ENCODE data around the gene PRKAR1B.
"Not testable (repeated sequence)": the region's sequence is repeated elsewhere in the genome, so short reads cannot be mapped to it uniquely, and the experiment has no call there.

PRKAR1B gene

DNA sequence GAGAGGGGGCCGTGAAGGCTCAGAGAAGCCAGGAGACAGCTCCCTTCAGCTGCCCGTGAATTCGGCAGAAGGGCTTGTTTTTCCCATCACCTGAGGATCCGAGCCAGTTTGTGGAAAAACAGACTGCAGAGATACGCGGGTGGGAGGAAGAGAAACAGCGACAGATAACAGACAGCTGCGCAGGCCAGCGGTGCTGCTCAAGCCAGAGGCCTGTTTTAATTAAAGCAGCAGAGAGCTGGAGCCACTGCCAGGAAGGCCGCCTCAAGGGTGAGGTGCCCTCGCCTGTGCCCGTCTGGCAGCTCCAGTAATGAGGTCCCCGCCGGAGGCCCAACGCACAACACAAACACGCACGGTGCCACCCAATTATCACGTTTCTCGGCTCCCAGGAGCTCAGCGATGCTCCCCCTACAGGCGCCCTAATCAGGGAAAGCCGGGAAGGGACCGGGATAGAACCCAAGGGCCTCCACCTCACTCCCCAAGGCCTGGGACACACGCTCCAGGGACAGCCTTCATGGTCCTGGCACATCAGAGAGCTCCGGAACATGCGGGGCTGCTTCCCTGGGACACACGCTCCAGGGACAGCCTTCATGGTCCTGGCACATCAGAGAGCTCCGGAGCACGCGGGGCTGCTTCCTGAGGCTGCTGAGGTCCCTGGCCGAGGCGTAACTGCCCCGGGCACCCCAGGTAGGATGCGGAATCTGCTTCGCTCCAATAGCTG lies 61.2 kb downstream of the PRKAR1B start:
- DNase-seq = no peak

DNA sequence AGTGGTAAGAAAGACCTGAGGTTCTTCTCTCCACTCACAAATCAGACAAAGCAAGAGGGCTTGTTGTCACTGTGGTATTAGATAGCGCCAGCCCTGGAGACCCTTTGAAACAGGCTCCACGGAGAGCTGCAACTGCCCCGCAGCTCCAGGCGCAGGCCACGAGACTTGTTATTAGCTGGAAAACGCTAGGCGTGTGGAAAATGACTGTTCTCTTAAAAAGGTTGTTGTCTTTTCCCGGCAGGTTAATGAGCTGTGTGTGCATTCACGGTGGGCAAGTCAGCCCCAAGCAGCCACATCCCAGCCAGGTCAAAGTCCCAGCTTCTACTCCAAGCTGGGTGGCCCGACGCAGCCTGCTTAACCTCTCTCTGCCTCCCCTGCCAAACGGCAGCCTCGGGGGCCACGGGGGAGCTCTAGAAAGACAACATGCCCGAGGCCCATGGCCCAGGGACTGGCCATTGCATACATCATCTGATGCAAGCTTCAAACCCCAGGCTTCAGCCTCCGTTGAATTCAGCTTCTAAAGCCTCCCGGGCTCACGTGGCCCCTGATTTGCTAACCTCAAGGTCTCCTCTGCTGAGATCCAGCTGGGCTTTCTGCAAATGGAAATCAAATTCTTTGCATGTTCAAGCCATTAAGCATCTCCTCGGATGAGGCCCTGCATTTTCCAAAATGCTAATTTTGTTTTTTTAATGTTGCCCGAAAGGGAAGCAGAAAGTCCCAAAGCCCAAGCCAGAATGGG lies 61.9 kb downstream of the PRKAR1B start:
- DNase-seq = no peak

DNA sequence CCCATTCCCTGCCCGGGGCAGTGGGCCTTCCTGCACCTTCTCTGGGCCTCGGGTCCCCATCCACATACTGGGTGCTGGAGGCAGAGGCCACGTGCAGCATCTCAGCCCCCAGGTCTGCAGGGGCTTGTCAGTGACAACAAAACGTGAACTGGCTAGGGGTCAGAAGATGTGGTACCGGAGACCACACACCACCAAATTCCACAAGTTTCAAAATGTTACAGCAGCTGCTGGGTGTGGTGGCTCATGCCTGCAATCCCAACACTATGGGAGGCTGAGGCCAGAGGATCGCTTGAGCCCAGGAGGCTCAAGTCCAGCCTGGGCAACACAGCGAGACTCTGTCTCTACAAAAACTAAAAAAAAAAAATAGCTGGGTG lies 62.7 kb downstream of the PRKAR1B start:
- no peak for DNase-seq

DNA sequence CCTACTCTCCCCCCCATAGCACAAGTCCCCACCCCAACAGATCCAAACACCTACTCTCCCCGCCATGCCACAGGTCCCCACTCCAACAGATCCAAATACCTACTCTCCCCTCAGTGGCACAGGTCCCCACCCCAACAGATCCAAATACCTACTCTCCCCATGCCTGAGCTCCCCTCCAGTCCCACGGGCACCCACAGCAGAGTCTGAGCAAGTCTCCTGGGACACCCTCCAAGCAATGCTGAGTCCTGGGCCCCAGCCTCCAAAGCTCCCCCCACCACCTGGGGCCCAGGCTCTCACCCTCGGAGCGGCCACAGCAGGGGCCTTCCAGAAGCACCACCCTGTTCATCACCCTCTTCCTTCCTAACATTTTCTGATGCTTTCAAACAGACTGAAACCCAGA lies 64.5 kb downstream of the PRKAR1B start:
- no peak for DNase-seq

DNA sequence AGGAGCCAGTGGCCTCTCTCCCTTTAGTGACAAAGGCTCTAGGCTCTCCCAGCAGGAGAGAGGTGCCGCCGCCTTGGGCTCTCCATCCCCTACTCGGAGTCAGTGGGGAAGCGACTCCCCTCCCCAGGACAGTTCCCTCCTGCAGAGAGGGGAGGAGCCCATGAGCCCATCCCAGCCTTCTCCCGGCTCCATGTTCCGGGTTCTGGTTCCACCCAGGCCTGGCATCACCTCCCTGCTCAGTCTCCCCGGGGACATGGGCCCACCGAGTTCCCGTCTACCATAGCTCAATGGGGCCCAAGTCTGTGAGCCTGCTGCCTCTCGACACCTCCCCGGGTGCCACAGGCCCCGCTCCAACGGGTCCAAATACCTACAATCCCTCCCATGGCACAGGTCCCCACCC lies 67.1 kb downstream of the PRKAR1B start:
- no peak for DNase-seq

DNA sequence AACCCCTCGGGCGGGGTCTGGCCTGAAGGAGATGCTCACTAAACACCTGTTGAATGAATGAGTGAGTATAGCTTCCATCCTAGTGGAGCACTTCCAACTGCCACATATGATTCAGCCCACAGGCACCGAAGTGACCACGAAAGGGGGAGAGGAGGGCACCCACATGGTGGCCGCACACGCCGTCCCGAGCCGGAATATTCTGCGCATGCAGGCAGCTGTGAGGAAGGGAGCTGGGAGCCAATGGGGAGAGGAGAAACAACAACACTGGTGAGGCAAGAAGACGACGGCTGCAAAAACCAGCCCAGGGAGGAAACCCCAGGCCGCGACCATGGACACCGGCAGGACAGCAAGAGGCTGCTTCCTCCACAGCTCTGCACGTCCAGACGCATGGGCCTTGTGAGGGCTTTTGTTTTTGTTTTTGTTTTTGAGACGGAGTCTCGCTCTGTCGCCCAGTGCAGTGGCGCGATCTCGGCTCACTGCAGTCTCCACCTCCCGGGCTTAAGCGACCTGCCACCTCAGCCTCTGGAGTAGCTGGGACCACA lies 67.7 kb downstream of the PRKAR1B start:
- no peak for DNase-seq

DNA sequence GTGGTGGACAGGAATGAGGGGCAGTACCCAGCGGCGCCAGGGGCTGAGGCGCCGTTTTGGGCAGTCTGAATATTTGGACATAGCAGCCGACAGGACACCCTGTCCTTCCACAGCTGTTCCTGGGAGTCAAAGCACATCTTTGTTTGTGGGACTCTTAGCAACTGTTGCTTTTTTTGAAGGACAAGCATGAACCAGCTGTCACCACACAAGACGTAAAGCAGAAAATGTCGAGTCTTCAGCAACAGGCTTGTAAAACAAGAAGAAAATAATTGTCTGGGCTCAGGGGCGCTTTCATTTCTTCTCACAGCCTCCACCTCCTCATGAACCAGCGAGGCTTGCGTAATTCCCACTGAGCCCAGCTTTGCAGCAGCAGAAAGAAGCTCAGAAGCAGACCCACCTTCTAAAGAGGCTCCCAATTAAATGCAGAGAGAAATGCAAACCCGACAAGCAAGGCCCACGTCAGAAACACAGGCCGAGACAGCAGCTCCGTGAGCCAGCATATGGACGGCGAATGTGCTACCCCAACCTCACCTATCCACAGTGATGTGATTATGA lies 69.4 kb downstream of the PRKAR1B start:
- no peak for DNase-seq

DNA sequence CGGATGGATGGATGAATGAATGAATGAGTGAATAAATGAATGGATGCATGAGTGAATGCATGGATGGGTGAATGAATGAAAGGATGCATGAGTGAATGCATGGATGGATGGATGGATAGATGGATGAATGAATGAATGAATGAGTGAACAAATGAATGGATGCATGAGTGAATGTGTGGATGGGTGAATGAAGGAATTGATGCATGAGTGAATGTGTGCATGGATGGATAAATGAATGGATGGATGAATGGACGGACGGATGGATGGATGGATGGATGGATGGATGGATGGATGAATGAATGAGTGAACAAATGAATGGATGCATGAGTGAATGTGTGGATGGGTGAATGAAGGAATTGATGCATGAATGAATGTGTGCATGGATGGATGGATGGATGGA lies 70.1 kb downstream of the PRKAR1B start:
- not testable (repeated sequence) for DNase-seq

DNA sequence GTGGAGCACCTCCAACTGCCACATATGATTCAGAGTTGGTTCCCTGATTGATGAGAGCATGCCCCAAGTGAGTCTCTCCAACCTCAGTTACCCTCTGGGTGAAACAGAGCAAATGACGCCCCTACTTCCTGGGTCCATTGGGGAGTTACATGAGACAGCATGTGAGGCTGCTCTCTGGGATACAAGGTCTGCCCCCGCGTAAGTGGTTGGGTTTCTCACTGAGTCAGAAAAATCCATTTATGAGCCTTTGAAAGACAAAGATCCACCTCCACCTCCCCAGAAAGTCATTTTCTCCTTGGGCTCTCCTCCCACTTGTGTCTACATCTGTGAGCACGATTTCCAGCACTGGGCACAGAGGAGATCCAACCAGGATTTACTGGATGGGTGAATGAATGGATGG lies 71.3 kb downstream of the PRKAR1B start:
- no peak for DNase-seq

DNA sequence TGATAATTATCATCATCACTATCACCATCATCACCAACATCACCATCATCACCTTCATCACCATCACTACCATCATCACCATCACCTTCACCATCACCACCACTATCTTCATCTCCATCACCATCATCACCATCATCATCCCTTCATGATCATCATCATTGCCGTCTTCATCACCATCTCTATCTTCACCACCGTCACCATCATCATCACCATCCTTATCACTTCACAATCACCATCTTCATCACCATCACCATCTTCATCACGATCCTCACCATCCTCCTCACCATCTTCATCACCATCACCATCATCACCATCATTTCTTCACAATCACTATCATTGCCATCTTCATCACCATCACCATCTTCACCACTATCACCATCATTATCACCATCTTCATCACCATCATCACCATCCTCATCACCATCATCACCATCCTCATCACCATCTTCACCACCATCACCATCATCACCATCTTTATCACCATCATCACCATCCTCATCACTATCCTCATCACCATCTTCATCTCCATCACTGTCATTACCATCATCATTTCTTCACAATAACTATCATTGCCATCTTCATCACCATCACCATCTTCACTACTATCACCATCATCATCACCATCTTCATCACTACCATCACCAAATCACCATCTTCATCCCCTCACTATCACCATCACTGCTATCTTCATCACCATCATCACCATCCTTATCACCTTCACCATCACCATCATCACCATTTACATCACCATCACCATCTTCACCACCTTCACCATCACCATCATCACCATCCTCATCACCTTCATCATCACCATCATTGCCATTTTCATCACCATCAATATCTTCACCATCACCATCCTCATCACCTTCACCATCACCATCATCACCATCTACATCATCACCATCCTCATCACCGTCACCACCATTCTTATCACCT lies 73.0 kb downstream of the PRKAR1B start:
- no peak for DNase-seq

DNA sequence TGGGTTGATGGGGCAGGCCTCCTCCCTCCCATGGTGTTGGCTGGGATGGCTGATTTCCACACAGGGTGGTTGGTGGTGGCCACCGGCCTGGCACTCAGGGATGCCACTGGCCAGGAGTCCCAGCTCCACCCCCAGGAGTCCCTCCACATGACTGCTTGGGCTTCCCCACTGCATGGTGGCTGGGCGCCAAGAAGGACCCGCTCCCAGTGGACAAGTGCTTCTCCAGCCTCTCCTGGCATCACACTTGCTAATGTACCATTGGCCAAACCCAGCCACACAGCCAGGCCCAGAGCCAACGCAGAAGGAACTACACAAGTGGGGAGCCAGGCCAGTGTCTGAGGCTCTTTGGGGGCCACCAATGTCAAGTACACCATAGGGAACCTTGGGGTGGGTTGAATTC lies 74.2 kb downstream of the PRKAR1B start:
- DNase-seq = no peak

DNA sequence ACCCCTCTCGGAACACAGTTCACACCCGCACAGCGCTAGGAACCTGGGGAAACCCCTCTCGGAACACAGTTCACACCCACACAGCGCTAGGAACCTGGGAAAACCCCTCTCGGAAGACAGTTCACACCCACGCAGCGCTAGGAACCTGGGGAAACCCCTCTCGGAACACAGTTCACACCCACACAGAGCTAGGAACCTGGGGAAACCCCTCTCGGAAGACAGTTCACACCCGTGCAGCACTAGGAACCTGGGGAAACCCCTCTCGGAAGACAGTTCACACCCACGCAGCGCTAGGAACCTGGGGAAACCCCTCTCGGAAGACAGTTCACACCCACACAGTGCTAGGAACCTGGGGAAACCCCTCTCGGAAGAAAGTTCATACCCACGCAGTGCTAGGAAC lies 74.9 kb downstream of the PRKAR1B start:
- DNase-seq = not testable (repeated sequence)

DNA sequence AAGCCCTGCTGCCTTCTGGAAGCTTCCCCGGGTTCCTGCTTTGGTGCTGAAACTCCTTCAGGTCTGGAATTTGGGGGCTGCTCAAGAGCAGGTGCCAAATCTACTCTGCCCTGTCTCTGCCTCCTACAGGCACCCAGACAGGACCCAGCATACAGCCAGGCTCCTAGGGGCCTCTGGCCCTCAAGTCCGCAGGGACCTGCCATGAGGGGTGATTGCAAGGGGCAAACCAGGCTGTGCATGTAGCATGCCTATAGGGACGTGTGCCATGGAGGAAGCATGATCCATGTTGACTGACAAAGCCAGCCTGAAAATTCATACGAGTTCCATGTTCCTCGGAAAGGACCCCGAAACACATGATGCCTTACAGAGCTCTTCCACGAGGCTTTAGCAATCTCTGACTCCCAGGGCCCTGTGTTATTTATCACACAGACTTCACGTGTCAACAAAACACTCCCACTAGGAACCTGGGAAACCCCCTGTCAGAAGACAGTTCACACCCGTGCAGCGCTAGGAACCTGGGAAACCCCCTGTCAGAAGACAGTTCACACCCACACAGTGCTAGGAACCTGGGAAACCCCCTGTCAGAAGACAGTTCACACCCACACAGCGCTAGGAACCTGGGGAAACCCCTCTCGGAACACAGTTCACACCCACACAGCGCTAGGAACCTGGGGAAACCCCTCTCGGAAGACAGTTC lies 75.9 kb downstream of the PRKAR1B start:
- DNase-seq = no peak

DNA sequence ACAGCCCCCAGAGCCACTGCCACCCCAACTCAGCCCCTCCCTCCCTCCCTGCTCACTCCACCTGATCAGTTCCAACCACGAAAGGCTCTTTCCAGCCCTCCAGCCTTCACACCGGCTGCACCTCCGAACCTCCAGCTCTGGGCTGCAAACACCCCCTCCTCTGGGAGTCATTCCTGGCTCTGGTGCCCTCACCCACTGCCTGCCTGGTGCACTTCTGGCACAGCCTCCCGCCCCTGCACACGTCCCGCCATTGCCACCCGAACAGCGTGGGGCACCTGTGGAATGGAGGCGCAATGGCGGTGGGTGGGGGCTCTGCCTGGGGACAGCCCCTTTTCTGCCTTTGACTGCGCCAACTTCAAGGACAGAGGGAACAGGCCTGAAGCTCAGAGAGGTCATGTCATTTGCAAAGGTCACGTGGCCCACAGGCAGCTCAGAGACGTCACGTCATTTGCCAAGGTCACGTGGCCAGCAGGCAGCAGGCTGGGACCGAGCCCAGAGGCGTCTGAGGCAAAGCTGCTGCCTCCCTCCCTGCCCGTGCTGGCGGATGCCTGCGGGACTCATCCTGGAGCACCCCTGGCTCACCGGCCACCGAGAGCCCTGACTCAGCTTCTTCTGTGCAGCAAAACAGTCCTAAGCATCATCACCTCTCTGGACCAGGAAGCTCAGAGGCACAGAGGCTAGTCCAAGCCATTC lies 76.6 kb downstream of the PRKAR1B start:
- no peak for DNase-seq

DNA sequence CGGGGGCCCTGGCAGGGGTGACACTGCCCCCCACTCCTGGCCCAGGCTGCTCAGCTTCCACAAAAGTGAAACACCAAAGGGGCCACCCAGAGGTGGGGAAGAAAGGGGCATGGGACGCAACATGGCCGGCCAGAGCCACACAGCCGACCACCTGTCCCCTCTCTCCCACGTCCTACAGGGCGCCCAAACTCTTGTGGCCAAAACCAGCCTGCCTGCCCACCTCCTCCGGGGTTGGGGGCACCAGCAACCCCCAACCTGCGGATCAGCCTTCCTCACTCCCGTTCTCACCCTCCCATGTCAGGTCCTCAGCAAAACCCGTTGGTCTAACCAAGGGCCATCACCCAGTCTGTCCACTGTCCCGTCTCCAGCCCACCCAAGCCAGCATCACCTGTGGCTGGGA lies 80.1 kb downstream of the PRKAR1B start:
- DNase-seq = no peak

DNA sequence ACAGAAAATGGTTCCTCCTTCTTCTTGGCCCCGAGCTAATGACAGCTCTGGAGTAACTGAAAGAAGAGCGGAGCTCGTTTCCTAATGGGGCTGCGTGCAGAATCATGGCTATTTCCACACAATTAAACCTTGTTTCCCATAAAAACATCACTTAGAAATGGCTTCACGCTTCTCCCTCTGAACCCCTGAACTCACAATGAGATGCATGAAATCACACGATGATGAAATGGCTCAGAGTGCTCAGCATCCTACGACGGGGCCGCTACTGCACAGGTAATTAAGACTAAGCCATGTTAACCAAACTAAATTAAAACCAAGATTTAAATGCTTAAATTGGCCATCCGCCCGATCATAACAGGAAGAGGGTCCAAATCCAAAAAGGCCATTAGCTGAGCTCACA lies 80.6 kb downstream of the PRKAR1B start:
- DNase-seq = no peak

DNA sequence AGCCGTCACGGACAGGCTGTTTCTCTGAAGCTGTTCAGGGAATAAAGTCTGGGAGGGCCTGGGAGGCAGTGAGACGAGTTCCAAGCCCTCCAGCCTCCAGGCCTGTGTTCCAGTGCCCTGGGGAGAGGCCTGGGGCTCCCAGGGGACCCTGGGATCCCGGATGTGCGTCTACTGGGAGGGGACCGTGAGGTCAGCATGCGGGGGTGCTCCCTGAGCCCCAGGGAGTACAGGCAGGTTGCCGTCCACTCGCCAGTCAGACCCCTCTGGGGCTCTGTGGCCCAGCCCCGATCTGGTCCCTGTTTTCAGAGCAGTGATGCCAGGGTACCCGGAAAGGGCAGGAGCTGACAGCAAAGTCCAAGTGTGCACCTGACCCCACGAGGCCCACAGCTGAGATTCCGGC lies 81.5 kb downstream of the PRKAR1B start:
- no peak for DNase-seq

DNA sequence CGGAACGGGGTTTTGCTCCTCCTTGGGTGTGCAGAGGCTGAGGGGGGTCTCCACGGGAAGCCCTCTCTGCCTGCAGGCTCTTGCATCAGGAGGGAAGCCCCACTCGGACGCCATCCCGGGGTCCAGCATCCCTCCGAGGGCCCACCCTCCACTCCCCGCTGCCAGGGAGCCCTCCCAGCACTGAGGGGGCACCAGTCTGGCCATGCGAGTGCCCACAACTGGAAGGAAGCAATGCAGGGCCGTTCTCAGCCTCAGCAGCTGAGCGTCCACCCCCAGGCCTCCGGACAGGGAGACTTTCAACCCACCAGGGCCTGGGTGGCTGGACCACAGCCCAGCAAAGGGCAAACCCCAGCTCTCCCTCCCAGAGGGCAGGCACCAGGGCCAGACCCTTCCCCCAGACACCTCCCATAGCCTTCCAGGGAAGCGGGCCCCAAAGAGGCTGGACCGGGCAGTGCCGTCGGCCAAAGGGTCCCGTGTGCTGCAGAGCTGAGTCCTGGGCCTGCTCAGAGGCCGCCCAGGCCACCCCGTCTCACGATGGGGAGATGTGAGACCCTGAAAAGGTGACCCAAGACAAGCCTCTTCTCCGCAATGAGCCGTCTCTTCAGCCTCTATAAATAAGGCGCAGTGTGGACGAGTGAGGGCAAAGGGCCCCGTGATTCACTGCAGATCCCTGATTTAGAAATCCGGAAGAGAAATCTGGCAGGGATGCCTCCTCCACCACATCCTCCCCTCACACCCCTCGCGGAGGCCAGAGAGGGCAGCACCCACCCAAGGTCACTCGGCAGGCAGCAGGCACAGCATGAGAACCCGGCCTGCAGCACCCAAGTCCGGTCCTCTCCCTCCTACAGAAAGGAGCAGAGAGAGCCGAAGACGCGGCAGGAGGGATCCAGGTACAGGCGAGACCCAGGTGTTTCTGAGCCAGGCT lies 82.4 kb downstream of the PRKAR1B start:
- no peak for DNase-seq

DNA sequence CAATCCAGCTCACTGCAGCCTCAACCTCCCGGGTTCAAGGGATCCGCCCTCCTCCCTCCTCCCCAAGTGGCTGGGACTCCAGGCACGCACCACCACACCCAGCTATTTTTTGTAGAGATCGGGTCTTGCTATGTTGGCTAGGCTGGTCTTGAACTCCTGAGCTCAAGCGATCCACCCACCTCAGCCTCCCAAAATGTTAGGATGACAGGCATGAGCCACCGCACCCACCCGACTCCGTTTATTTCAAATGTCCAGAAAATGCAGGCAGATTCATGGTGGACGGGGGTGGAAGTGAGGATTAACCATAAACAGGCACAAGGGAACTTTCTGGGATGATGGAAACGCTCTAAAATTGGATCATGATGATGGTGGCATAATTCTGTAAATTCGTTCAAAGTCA lies 85.1 kb downstream of the PRKAR1B start:
- DNase-seq = no peak

DNA sequence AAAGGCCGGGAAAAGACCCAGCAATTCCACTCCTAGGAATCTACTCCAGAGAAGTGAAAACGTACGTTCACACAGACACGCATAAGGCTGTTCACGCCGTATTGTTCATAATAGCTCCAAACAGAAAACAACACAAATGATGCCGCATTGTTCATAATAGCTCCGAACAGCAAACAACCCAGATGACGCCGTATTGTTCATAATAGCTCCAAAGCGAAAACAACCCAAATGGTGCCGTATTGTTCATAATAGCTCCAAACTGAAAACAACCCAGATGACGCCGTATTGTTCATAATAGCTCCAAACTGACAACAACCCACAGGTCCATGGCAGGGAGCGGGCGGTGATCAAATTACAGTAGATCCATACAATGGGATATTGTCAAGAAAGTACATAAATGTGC lies 85.8 kb downstream of the PRKAR1B start:
- no peak for DNase-seq
